GM18868 (cell line): ENCODE results near the gene SMAP2.

Experiments
- ATAC-seq: cut with Tn5 transposase; IDR thresholded peaks from one replicate; pipeline ENCODE4 v1.9.1; 2021; ENCODE audit warnings: mild to moderate bottlenecking, moderate library complexity; ENCODE audit not compliant: unreplicated experiment

SMAP2 gene

GRCh38 chr1:40389322-40389803, 15.8 kb downstream of the SMAP2 start:
- ATAC-seq, result no peak

- no peak for ATAC-seq
Observed at GRCh38 chr1:40389871-40390560, 16.5 kb downstream of the SMAP2 start.

DNA sequence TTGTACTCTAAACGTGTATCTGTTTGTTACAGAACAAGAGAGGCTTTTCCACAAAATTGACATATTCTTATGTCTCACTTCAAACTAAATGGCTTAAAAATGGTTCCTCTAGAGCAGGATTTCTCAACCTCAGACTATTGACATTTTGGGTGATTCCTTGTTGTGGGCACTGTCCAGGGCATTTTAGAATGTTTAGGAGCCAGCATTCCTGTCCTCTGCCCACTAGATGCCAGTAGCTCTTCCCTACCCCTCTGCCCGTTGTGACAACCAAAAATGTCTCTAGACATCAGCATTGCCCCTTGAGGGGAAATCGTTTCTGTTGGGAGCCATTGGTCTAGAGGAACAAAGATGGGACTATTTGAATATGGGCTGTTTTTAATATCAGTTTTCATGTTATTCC, 17.3 kb downstream of the SMAP2 start:
- ATAC-seq, result no peak

DNA sequence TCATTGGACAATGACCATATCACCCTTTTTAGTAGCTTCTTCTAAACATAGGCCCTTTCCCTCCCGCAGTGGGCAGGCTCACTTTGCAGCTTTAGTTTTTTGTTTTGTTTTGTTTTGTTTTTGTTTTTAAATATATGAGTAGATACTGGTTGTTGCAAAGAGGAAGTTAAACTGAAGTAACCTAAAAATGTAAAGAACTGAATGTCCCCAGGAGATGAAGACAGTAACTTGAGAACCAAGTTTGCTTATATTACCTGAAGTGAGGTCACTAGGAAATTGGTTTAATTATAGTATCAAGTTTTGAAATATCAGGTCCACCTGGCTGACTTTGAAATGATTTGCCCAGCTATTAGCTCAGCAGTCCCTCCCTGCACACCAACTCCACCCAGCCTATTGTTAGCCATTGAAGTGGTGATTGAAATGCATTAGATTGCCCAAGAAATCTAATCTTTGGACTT, 18.2 kb downstream of the SMAP2 start:
- ATAC-seq, result no peak

GRCh38 chr1:40392221-40392620, 18.7 kb downstream of the SMAP2 start:
- ATAC-seq, result no peak

DNA sequence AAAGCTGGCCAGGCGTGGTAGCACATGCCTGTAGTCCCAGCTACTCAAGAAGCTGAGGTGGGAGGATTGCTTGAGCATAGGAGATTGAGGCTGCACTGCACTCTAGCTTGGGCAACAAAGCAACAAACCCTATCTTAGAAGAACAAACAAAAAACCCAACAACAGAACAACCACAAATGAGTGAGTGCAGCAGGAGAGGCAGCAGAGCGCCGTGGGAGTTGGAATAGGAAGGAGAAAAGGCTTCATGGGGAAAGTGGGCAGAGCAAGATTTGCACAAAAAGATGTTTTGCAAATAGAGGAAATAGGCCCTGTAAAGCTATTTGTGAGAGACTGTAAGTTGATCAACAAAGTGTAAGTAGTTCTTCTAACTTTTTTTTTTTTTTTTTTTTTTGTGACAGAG, 19.6 kb downstream of the SMAP2 start:
- no peak for ATAC-seq

DNA sequence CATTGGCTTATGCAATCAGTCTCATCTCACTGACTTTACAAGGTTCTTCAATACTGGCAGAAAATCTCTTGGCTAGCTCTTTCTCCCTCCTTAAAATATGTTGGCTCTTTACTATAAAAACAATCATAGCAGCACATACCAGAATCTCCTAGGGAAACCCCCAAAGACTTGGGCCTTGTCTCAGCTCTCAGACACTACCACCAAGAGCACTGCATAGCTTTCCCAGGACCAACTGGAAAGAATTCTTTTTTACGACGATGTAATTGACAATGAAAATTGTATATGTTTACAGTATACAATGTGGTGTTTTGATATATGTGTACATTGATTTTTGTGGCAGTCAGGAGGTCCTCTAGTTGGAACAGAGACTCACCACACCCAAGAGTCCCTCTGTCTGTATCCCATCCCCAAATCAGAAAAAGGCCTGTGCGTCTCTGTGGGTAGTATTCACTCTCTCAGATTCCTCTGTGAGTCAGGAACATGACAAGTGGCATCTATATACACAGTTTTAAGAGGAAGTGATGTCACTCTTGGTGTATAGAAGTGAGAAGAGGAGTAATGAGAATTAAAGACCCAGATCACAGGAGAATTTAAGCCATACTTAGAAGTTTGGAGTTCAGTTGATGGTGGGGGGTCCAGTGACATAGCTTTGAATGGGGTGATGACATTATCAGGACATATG, 21.1 kb downstream of the SMAP2 start:
- ATAC-seq, result no peak

DNA sequence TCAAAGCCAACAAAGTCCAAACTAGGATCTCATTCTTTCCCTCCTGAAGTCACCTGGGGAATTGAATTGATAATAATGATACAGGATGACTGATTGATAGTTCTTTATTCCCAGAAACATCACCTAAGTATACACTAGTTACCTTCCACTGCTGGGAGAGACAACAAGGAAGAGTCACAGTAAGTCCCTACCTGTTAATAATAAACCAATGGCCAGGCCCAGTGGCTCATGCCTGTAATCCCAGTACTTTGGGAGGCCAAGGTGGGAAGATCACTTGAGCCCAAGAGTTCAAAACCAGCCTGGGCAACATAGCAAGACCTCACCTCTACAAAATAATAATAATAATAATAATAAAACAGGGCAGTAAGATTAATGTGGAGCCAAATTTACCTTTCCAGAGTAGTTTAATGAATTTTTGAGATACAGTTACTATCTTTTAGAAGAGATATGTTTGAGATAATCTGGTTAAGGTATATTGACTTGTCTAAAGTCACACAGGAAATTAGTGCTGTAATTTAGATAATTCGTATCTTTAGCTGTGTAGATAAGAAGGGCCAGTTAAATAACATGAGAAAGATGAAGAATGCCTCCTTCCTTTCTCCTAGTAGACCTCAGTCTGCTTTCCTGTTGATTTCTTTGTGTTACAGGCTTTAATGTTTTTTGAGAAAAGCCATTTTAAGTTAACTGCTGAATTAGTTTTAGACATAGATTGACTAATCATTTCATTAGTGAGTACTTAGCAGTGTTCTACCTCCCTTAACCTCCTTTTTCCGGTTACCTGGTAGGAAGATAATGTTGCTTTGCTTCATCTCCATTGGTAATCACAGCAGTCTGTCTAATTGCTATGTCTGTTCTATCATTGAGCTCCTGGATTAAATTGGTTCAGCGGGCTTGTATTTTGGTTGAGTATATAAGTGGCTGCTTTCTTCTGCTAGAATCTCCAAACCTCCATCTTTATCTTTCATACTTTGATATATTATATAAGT, 22.0 kb downstream of the SMAP2 start:
- no peak for ATAC-seq

GRCh38 chr1:40396420-40396819, 22.9 kb downstream of the SMAP2 start:
- ATAC-seq, result no peak

DNA sequence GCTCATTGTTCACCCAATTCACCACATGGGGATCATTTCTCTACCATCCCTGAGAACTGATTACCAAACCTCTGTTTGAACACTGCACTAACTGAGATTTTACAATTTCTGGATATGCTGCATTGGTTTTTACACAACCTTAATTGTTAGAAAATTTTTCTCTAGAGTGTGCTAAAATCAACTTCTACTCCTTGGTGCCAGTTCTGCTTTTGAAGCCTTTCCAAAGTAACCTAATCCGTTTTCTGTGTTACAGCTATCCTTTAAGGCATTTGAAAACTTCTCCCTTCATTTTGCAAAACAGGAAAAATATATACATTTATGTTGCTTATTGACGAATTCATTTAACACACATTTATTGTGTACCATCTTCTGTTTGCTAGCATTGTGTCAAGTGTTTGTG, 23.7 kb downstream of the SMAP2 start:
- no peak for ATAC-seq

DNA sequence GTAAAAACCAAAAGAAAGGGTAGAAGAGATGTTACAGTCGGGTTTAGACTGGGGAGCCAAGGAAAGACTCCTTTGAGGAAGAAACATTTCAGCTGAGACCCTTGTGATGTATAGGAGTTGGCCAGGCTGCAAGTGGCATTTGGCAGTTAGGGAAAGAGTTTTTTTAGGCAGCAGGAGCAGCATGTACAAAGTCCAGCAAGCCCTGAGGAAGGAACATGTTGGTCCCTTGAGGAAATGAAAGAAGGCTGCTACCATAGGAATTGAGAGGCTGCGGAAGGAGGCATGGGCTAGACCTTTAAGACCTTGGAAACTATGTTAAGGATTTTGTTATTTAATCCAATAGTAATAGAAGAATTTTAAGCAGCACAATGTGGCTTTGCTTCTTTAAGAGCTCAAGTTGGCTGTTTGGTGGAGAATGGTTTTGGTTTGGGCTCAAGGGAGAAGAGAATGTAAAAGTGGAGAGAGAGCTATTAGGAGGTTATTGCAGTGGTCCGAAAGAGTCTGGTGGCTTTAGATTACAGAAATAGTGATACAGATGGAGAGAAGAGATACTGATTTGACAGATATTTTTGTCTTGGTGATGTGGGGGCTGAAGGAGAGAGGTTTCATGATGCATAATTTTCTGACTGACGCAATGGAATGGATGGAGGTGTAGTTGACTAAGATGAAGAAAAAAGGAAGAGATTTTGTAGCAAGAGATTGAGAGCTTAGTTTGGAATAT, 26.6 kb downstream of the SMAP2 start:
- peak; percentile 57 for ATAC-seq

DNA sequence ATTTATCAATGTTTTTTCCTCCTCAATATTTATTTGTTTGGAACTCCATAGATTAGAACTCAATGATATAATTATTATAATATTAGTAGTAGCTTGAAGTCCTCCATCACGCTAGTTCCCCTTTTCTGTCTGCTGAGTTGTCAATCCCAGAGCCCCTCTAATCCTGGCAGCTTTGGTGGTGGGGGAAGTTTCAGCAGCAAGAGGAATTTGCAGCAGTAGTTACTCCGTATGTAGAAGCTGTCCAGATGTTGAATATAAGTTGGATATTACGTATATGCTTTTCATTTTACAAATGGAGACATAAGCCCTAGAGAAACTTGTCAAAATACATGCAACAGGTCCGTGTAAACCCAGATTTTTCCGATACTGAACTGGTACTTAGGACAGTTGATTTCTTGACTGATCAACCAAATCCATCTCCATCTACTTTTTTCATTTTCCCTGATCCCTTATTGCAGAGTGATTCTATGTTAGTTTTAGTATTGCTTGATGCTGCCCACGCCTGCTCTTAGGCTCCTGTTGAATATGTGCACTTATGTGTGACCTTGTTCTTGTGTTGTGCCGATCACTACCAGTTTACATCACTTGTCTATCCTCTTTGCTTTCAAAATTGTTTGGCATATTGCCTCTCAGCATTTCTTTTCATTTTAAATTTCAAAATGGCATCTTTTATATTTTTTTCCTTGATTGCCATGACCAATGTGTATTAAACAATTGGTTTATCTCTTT, 28.1 kb downstream of the SMAP2 start:
- no peak for ATAC-seq

- ATAC-seq, result no peak
Observed at GRCh38 chr1:40404670-40405462, 31.3 kb downstream of the SMAP2 start.

DNA sequence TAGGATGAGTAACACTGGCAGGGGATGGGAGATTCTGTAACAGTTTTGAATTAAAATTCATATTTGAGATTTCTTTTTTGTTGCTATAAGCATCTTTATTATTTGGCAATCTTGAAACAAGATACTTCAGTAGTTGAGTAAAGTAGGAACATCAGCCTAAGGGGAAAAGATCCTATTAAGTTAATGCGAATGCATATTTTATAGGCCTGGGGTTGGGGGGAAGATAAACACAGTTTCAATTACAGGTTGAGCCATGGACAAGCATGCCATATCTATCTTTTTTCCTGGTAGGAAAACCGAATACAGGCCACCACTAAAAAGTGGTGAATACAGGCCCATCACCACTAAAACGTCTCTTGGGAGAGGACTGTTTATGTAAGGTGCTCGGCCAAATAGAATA, 32.3 kb downstream of the SMAP2 start:
- ATAC-seq, result no peak

DNA sequence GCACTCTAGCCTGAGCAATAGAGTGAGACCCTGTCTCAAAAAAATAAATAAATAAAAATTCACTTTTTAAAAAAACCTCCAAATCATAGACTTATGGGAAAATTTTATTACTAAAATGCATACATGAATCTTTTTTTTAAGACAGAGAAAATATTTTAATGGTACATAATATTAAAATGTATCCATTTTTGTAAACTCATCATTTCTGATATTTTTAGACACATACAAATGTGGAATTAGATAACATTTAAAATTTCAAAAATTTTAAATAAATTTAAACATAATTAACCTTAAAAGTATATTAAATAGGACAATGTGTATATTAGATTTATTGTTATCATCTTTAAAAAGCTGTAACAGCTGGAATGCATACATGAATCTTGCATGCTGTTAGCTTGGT, 33.9 kb downstream of the SMAP2 start:
- ATAC-seq, result no peak

- ATAC-seq, result no peak
Observed at GRCh38 chr1:40409467-40409866, 35.9 kb downstream of the SMAP2 start.

- ATAC-seq, result no peak
Observed at GRCh38 chr1:40411294-40411693, 37.8 kb downstream of the SMAP2 start.

DNA sequence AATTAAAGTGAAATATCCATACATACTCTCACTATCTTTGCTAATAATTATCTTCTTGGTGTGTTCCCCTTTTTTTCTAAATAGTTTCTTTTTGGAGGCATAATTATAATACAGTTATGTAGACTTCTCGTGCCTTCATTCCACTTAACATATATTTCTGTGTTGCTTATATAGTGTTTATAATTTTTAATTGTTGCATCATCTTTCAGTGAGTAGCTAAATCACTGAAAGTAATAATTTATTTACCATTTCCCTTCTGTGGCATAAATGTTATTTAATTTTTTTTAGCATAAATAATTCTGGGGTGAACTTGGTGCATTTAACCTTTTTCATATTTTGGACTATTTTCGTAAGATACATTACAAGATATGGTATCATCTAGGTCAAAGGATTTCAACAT, 38.3 kb downstream of the SMAP2 start:
- ATAC-seq, result no peak
